ENCODE data around the gene ACIN1.

Gene ACIN1

GRCh38 chr14:23094666-23095195 is at the start of gene ACIN1:
ACIN1 (minus strand) TSS chr14:23095136; CDS start chr14:23095112, 24 bp downstream.
- peak; percentile 82 for DNase-seq

GRCh38 chr14:23143911-23144310 is 49.0 kb upstream of the ACIN1 start:
- no peak for DNase-seq

- DNase-seq: no peak
Measured at GRCh38 chr14:23142826-23143225, 47.9 kb upstream of the ACIN1 start.

GRCh38 chr14:23141706-23142444 is 46.9 kb upstream of the ACIN1 start:
- DNase-seq: no peak

- DNase-seq: no peak
Measured at GRCh38 chr14:23140371-23140770, 45.4 kb upstream of the ACIN1 start.

- DNase-seq: no peak
Measured at GRCh38 chr14:23139874-23140273, 44.9 kb upstream of the ACIN1 start.

- DNase-seq: no peak
Measured at GRCh38 chr14:23137813-23138535, 43.0 kb upstream of the ACIN1 start.

- no peak for DNase-seq
Measured at GRCh38 chr14:23137192-23137812, 42.4 kb upstream of the ACIN1 start.

- no peak for DNase-seq
Measured at GRCh38 chr14:23136566-23137133, 41.7 kb upstream of the ACIN1 start.

- no peak for DNase-seq
Measured at GRCh38 chr14:23132970-23133369, 38.0 kb upstream of the ACIN1 start.

- DNase-seq: no peak
Measured at GRCh38 chr14:23131482-23131881, 36.5 kb upstream of the ACIN1 start.

- DNase-seq: no peak
Measured at GRCh38 chr14:23130871-23131270, 35.9 kb upstream of the ACIN1 start.

- DNase-seq: no peak
Measured at GRCh38 chr14:23129759-23130316, 34.9 kb upstream of the ACIN1 start.

- DNase-seq: no peak
Measured at GRCh38 chr14:23128969-23129758, 34.2 kb upstream of the ACIN1 start.

- no peak for DNase-seq
Measured at GRCh38 chr14:23127861-23128260, 32.9 kb upstream of the ACIN1 start.

- DNase-seq: no peak
Measured at GRCh38 chr14:23126548-23127278, 31.8 kb upstream of the ACIN1 start.

GRCh38 chr14:23125933-23126524 is 31.1 kb upstream of the ACIN1 start:
- DNase-seq: no peak

GRCh38 chr14:23125011-23125410 is 30.1 kb upstream of the ACIN1 start:
- no peak for DNase-seq

GRCh38 chr14:23124337-23124954 is 29.5 kb upstream of the ACIN1 start:
- no peak for DNase-seq

- DNase-seq: no peak
Measured at GRCh38 chr14:23123419-23123818, 28.5 kb upstream of the ACIN1 start.

- DNase-seq: no peak
Measured at GRCh38 chr14:23122086-23122485, 27.1 kb upstream of the ACIN1 start.
